Left lung (tissue), 10 donors: ENCODE measurements around the gene RAB19. TPM values are rescaled to one million over a fixed set of nuclear protein-coding genes. Genes with fewer than 3 reads are reported as not detected.

Experiments used
- ATAC-seq: fragments of 200-7000 bp; cut with Tn5 transposase; one replicate; pipeline ENCODE4 v1.9.1; 2020; ENCODE audit warnings: moderate library complexity
- DNase-seq, 4 donors: peaks; one replicate each; pipeline ENCODE4 v3.0.0-alpha.2; 2013 to 2020
- H3K27ac ChIP-seq, 2 donors: fragments of 200-600 bp; sonication (generic) in 1 of 2; one replicate each; pipeline versions ENCODE4 v1.5.0 to v1.8.0; 2020 to 2021
- H3K27me3 ChIP-seq, 2 donors: fragments of 200-600 bp; sonication (generic) in 1 of 2; one replicate each; pipeline versions ENCODE4 v1.5.0 to v1.8.0; 2020 to 2021
- H3K36me3 ChIP-seq, 2 donors: fragments of 200-600 bp; sonication (generic) in 1 of 2; one replicate each; pipeline versions ENCODE4 v1.5.0 to v1.8.0; 2020 to 2021
- H3K4me1 ChIP-seq, 2 donors: fragments of 200-600 bp; one replicate each; pipeline ENCODE4 v1.8.0; 2021
- H3K4me3 ChIP-seq, 2 donors: fragments of 200-600 bp; sonication (generic) in 1 of 2; one replicate each; pipeline versions ENCODE4 v1.5.0 to v1.8.0; 2020 to 2021; ENCODE audit warnings: mild to moderate bottlenecking in 1 of 2
- H3K9me3 ChIP-seq, 2 donors: fragments of 200-600 bp; sonication (generic) in 1 of 2; one replicate each; pipeline versions ENCODE4 v1.5.0 to v1.8.0; 2020 to 2021
- intact Hi-C, 2 donors: fragments of 100-400 bp; cut with DNase I; formaldehyde crosslinking; loops; one replicate each; pipeline versions ENCODE4 v1.11.2 to v1.14.2; 2022
- polyA plus RNA-seq, 6 donors: library from polyadenylated mRNA; unstranded; fragments of 120-200 nt; gene quantifications; one replicate each; pipeline ENCODE4 v1.2.1, GENCODE V29; 2013; ENCODE audit not compliant: insufficient read length in 6 of 6
- total RNA-seq, 2 donors: library from RNA; stranded (reverse); fragmentation: NEBNext Ultra II Directional; extraction: Animal tissue kit (Norgen Biotek cat#: 25700); gene quantifications; one replicate each; pipeline ENCODE4 v1.2.1, GENCODE V29; 2021
- TF ChIP-seq, protein P1 (sequence below), 2 donors: fragments of 200-600 bp; sonication (generic) in 1 of 2; IDR thresholded peaks; one replicate each; pipeline versions ENCODE4 v1.5.0 to v1.8.0; 2021; ENCODE audit warnings: antibody characterized with exemption in 2 of 2
- donor health status: DM: no; HTN: yes; CAD: no.
- donor health status: DM: no; HTN: no; CAD: no.

The RAB19 gene
- total and polyA plus RNA-seq, 8 donors: 0.97 to 5.1 (median 1.5) TPM

DNA sequence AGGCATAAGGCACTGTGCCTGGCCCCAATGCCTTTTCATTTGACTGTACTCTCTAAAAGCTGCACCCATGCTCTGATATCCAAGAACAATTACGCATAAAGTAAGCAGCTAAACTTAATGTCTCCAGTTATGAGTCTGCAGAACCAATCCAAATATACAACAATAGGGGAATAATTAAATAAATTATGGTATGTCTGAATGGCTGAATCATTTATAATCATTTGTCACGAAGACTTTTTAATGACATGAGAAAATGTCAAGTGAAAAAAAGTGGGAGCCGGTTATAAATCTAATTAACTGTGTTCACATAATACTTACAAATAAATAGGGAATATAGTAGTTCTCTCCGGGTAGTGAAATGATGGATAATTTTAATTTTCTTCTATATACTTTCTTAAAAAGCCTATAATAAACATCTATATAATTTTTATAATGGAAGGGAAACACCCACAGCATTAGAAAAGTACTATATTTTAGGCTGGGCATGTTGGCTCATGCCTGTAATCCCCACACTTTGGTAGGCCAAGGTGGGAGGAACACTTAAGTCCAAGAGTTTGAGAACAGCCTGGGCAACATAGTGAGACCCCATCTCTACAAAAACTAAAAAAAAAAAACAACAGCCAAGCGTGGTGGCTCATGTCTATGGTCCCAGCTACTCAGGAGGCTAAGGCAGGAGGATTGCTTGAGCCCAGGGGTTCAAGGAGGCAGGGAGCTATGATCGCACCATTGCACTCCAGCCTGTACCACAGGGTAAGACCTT is 19.7 kb upstream of the RAB19 start:
- H3K36me3 ChIP-seq: peaks cover 0 to 31% of the 10 kb centered on the region in 2 donors
- peaks cover 0 to 21% of the 10 kb centered on the region in 2 donors for H3K4me1 ChIP-seq
- ATAC-seq (no peak), DNase-seq (no peak)
- H3K27me3 ChIP-seq: no peaks in the 10 kb centered on the region
- no peaks in the 10 kb centered on the region for H3K9me3 ChIP-seq
- H3K27ac ChIP-seq: no peak overlapping the region
- no peak overlapping the region for H3K4me3 ChIP-seq
- intact Hi-C loops: no loop called here
- TF ChIP-seq, protein P1, sequence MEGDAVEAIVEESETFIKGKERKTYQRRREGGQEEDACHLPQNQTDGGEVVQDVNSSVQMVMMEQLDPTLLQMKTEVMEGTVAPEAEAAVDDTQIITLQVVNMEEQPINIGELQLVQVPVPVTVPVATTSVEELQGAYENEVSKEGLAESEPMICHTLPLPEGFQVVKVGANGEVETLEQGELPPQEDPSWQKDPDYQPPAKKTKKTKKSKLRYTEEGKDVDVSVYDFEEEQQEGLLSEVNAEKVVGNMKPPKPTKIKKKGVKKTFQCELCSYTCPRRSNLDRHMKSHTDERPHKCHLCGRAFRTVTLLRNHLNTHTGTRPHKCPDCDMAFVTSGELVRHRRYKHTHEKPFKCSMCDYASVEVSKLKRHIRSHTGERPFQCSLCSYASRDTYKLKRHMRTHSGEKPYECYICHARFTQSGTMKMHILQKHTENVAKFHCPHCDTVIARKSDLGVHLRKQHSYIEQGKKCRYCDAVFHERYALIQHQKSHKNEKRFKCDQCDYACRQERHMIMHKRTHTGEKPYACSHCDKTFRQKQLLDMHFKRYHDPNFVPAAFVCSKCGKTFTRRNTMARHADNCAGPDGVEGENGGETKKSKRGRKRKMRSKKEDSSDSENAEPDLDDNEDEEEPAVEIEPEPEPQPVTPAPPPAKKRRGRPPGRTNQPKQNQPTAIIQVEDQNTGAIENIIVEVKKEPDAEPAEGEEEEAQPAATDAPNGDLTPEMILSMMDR (IDR thresholded peaks at IDR 0.05): no peak

GRCh38 chr7:140384894-140385545 is 18.8 kb upstream of the RAB19 start:
- Histone ChIP-seq H3K9me3 (no peaks in the 10 kb centered on the region), H3K36me3 (peaks cover 0 to 22% of the 10 kb centered on the region in 2 donors), H3K4me1 (peaks cover 0 to 30% of the 10 kb centered on the region in 2 donors), H3K4me3 (no peak overlapping the region), H3K27me3 (no peaks in the 10 kb centered on the region), H3K27ac (no peak overlapping the region)
- intact Hi-C loops: no loop called here
- TF ChIP-seq, protein P1 (IDR thresholded peaks at IDR 0.05): no peak
- DNase-seq (no peak), ATAC-seq (no peak)

DNA sequence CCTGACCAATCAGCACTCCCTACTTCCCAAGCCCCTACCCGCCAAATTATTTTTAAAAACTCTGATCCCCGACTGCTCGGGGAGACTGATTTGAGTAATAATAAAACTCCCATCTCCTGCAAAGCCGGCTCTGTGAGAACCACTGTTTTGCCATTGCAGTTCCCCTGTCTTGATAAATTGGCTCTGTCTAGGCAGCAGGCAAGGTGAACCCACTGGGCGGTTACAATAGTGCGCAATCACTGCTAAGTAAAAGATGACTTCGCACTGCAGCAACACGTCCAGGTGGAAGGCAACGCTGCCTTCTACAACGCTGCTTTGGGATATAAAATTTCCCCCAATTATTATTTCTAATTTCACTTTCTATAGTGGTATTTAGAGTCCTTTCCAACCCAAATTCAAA is 14.4 kb upstream of the RAB19 start:
- no peaks in the 10 kb centered on the region for H3K9me3 ChIP-seq
- intact Hi-C loops: no loop called here
- no peak overlapping the region for H3K4me3 ChIP-seq
- H3K36me3 ChIP-seq: no peaks in the 10 kb centered on the region
- ATAC-seq: no peak
- no peaks in the 10 kb centered on the region for H3K27me3 ChIP-seq
- peak overlapping the region in 1 of 2 donors; percentile 71 for H3K27ac ChIP-seq
- TF ChIP-seq, protein P1 (IDR thresholded peaks at IDR 0.05): no peak
- H3K4me1 ChIP-seq: peaks cover 0 to 68% of the 10 kb centered on the region in 2 donors
- no peak for DNase-seq

DNA sequence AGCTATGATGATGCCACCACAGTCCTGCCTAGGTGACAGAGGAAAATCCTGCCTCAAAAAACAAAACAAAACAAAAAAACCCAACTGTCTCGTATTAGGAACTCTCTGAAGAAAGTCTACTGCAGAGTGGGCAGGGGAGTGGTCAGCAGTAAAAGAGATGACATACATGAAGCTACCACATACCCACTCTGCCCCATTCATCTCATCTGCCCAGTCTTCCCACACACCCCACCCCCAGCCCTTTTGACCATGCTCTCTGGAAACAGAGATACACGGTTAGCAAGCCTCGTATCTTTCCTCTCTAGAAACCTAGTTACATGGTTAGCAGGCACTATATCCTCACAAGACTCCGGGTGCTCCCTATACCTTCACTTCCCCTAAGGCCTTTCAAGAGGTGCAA is 13.8 kb upstream of the RAB19 start:
- H3K4me1 ChIP-seq: peaks cover 0 to 65% of the 10 kb centered on the region in 2 donors
- H3K9me3 ChIP-seq: no peaks in the 10 kb centered on the region
- H3K36me3 ChIP-seq: no peaks in the 10 kb centered on the region
- no peak overlapping the region for H3K4me3 ChIP-seq
- no peaks in the 10 kb centered on the region for H3K27me3 ChIP-seq
- H3K27ac ChIP-seq: peak overlapping the region in 1 of 2 donors; percentile 71
- DNase-seq: no peak
- no peak for ATAC-seq
- intact Hi-C loops: no loop called here
- TF ChIP-seq, protein P1 (IDR thresholded peaks at IDR 0.05): no peak

- peak overlapping the region in 1 of 2 donors; percentile 71 for H3K27ac ChIP-seq
These were observed 13.2 kb upstream of the RAB19 start for GRCh38 chr7:140390466-140391190.

More at GRCh38 chr7:140390466-140391190, 13.2 kb upstream of the RAB19 start:
- ATAC-seq: peak; percentile 55
- H3K4me1 ChIP-seq: peaks cover 0 to 59% of the 10 kb centered on the region in 2 donors
- TF ChIP-seq, protein P1 (IDR thresholded peaks at IDR 0.05): no peak
- no peaks in the 10 kb centered on the region for H3K36me3 ChIP-seq
- intact Hi-C loops: no loop called here
- H3K4me3 ChIP-seq: no peak overlapping the region
- H3K9me3 ChIP-seq: no peaks in the 10 kb centered on the region
- no peaks in the 10 kb centered on the region for H3K27me3 ChIP-seq
- DNase-seq: no peak
